Measurements from ENCODE around the gene CADM1. TPM values are rescaled to one million over a fixed set of nuclear protein-coding genes. Genes with fewer than 3 reads are reported as not detected.

Gene CADM1
- total and polyA plus RNA-seq, 2 experiments from 2014 or later, result 16.5 to 18.0 TPM

- no peak for TF ChIP-seq EZH2phosphoT487 (IDR thresholded peaks at IDR 0.05; ENCODE audit: unreplicated experiment)
These were observed 83.7 kb downstream of the CADM1 start (continued) for GRCh38 chr11:115420505-115420904.

DNA sequence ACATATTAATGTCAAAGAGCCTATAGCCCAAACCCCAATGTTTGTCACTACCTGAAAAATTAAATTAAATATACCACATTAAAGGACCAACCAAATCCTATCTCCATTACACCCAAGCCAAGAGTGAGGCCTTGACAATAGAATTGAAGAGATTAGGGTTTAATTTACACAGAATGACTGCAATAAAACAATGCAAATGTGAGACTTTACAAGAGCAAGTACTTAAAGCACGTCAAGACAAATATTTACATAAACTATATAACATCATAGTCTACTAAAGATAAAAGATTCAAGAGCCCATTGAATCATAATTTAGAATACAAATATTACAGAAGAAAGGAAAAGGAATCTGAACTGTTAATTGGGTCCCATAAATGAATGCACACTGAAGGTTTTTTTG is 85.6 kb downstream of the CADM1 start:
- Histone ChIP-seq H3K27ac (ENCODE audit: low read depth) (no peak overlapping the region), H3K79me2 (replicated peaks; ENCODE audit: insufficient read depth) (no peaks in the 10 kb centered on the region), H2AFZ (no peak overlapping the region), H3K4me3 (no peak overlapping the region), H3K36me3 (ENCODE audit: insufficient read depth) (no peaks in the 10 kb centered on the region), H3K4me1 (ENCODE audit: insufficient read depth) (peaks cover 25% of the 10 kb centered on the region), H3K9me2 (ENCODE audit: insufficient read depth) (no peaks in the 10 kb centered on the region), H4K20me1 (replicated peaks; ENCODE audit: insufficient read depth) (no peaks in the 10 kb centered on the region), H3K27me3 (ENCODE audit: insufficient read depth) (no peaks in the 10 kb centered on the region), H3F3A (replicated peaks; ENCODE audit: low read depth) (no peaks in the 10 kb centered on the region), H3K4me2 (no peak overlapping the region)
- Mint-ChIP-seq H3K4me3 (no peak overlapping the region), H3K4me1 (peaks cover 37% of the 10 kb centered on the region), H3K9me3 (no peaks in the 10 kb centered on the region), H3K27ac (no peak overlapping the region), H3K36me3 (ENCODE audit: low read depth) (no peaks in the 10 kb centered on the region), H3K27me3 (ENCODE audit: insufficient read depth, low read depth, poor library complexity) (peaks cover 1% of the 10 kb centered on the region)
- DNase-seq (ENCODE audit: low spot score) (no peak), ATAC-seq (no peak)
- TF ChIP-seq REST (IDR thresholded peaks at IDR 0.05; ENCODE audit: unreplicated experiment) (no peak), EZH2 (IDR thresholded peaks at IDR 0.05; ENCODE audit: low read depth, unreplicated experiment) (no peak), ZNF331 (CRISPR knock-in tag; IDR thresholded peaks at IDR 0.05; ENCODE audit: low read depth) (no peak), CTCF (conservative IDR thresholded peaks at IDR 0.05; ENCODE audit: low read depth in 2 of 2) (no peak), JUNB (IDR thresholded peaks at IDR 0.05; ENCODE audit: unreplicated experiment) (no peak), NANOG (IDR thresholded peaks at IDR 0.05; ENCODE audit: borderline replicate concordance) (no peak), POLR2AphosphoS5 (IDR thresholded peaks at IDR 0.05; ENCODE audit: low read depth) (no peak), EZH2phosphoT487 (IDR thresholded peaks at IDR 0.05; ENCODE audit: unreplicated experiment) (no peak), STAT1 (IDR thresholded peaks at IDR 0.05; ENCODE audit: unreplicated experiment) (no peak), CREB1 (CRISPR knock-in tag; IDR thresholded peaks at IDR 0.05; ENCODE audit: low read depth) (no peak), ZNF114 (CRISPR knock-in tag; IDR thresholded peaks at IDR 0.05) (no peak)
- TF ChIP-seq, protein P1, sequence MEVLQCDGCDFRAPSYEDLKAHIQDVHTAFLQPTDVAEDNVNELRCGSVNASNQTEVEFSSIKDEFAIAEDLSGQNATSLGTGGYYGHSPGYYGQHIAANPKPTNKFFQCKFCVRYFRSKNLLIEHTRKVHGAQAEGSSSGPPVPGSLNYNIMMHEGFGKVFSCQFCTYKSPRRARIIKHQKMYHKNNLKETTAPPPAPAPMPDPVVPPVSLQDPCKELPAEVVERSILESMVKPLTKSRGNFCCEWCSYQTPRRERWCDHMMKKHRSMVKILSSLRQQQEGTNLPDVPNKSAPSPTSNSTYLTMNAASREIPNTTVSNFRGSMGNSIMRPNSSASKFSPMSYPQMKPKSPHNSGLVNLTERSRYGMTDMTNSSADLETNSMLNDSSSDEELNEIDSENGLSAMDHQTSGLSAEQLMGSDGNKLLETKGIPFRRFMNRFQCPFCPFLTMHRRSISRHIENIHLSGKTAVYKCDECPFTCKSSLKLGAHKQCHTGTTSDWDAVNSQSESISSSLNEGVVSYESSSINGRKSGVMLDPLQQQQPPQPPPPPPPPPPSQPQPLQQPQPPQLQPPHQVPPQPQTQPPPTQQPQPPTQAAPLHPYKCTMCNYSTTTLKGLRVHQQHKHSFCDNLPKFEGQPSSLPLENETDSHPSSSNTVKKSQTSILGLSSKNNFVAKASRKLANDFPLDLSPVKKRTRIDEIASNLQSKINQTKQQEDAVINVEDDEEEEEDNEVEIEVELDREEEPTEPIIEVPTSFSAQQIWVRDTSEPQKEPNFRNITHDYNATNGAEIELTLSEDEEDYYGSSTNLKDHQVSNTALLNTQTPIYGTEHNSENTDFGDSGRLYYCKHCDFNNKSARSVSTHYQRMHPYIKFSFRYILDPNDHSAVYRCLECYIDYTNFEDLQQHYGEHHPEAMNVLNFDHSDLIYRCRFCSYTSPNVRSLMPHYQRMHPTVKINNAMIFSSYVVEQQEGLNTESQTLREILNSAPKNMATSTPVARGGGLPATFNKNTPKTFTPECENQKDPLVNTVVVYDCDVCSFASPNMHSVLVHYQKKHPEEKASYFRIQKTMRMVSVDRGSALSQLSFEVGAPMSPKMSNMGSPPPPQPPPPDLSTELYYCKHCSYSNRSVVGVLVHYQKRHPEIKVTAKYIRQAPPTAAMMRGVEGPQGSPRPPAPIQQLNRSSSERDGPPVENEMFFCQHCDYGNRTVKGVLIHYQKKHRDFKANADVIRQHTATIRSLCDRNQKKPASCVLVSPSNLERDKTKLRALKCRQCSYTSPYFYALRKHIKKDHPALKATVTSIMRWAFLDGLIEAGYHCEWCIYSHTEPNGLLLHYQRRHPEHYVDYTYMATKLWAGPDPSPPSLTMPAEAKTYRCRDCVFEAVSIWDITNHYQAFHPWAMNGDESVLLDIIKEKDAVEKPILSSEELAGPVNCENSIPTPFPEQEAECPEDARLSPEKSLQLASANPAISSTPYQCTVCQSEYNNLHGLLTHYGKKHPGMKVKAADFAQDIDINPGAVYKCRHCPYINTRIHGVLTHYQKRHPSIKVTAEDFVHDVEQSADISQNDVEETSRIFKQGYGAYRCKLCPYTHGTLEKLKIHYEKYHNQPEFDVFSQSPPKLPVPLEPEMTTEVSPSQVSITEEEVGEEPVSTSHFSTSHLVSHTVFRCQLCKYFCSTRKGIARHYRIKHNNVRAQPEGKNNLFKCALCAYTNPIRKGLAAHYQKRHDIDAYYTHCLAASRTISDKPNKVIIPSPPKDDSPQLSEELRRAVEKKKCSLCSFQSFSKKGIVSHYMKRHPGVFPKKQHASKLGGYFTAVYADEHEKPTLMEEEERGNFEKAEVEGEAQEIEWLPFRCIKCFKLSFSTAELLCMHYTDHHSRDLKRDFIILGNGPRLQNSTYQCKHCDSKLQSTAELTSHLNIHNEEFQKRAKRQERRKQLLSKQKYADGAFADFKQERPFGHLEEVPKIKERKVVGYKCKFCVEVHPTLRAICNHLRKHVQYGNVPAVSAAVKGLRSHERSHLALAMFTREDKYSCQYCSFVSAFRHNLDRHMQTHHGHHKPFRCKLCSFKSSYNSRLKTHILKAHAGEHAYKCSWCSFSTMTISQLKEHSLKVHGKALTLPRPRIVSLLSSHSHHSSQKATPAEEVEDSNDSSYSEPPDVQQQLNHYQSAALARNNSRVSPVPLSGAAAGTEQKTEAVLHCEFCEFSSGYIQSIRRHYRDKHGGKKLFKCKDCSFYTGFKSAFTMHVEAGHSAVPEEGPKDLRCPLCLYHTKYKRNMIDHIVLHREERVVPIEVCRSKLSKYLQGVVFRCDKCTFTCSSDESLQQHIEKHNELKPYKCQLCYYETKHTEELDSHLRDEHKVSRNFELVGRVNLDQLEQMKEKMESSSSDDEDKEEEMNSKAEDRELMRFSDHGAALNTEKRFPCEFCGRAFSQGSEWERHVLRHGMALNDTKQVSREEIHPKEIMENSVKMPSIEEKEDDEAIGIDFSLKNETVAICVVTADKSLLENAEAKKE (CRISPR knock-in tag; IDR thresholded peaks at IDR 0.05), result no peak
- TF ChIP-seq, protein P2, sequence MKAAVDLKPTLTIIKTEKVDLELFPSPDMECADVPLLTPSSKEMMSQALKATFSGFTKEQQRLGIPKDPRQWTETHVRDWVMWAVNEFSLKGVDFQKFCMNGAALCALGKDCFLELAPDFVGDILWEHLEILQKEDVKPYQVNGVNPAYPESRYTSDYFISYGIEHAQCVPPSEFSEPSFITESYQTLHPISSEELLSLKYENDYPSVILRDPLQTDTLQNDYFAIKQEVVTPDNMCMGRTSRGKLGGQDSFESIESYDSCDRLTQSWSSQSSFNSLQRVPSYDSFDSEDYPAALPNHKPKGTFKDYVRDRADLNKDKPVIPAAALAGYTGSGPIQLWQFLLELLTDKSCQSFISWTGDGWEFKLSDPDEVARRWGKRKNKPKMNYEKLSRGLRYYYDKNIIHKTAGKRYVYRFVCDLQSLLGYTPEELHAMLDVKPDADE (IDR thresholded peaks at IDR 0.05), result no peak
